Stimulated activated CD8-positive, alpha-beta memory T cell treated with anti-CD3 and anti-CD28 coated beads, Interleukin-4, amount 100 ng/mL, for 24 hours (primary cell): ENCODE measurements around the gene CHST15.

Source experiments
- DNase-seq: peaks from one replicate; pipeline ENCODE4 v3.0.0-alpha.2; 2020; ENCODE audit warnings: low read depth

Gene CHST15

DNA sequence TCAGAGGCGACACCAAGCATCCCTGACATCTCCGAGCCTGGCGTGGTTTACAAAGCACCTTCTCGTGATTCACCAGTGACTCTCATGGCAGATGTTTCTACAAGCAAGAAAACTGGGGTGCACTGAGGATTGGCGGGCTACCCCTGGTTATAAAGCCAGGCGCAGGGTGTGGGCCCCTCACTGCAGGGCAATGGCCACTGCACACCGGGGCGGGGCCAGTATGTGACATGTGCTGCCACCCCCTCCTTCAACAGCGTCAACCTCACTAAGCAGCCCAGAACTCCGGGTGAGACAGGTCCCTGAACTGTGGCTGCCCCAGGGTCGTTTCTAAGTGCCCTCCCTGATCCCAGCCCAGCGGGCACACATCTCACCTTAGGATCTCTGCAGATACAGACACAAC is 63.8 kb downstream of the CHST15 start:
- DNase-seq: no peak

GRCh38 chr10:124028700-124029480 is 64.5 kb downstream of the CHST15 start:
- no peak for DNase-seq

GRCh38 chr10:124027651-124028050 is 65.7 kb downstream of the CHST15 start:
- no peak for DNase-seq

GRCh38 chr10:124027031-124027611 is 66.3 kb downstream of the CHST15 start:
- no peak for DNase-seq

GRCh38 chr10:124026589-124026939 is 66.8 kb downstream of the CHST15 start:
- no peak for DNase-seq

- no peak for DNase-seq
These were observed 67.5 kb downstream of the CHST15 start for GRCh38 chr10:124025660-124026588.

DNA sequence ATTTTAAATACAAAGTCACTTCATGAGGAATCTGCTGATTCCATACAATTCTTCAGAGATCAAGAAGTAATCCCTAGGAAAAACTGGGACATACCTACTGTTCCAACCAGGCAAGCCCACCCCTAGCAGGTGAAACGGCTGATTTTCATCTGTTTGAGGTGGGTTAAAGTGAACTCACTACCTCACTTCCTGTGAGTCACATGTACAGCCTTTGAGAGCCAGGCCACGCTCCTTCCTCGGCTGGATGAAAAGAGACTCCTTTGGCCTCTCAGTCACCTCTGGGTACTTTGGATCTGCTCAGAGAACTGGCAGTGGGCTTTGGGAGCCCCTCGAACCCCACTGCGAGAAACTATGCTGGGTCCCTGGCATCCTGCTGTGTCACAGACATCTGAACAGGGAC is 68.2 kb downstream of the CHST15 start:
- DNase-seq: no peak

DNA sequence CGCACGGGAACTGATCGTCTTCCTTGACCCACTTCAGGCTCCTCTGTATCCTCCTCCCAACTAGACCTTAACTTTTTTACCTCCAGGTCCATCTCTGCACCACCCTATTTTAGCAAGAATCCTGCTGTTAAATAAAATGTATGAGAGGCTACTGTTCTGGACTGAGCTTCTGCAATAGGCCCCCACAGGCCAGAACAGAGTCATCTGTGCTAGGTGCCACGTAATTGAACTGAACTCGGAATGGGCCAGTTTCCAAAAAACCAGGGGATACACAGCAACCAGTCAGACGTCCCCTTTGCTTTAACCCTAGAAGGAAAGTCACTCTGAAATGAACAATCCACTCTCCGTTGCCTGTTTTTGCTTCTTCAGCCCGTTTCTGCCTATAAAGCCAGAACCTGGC is 71.3 kb downstream of the CHST15 start:
- no peak for DNase-seq

DNA sequence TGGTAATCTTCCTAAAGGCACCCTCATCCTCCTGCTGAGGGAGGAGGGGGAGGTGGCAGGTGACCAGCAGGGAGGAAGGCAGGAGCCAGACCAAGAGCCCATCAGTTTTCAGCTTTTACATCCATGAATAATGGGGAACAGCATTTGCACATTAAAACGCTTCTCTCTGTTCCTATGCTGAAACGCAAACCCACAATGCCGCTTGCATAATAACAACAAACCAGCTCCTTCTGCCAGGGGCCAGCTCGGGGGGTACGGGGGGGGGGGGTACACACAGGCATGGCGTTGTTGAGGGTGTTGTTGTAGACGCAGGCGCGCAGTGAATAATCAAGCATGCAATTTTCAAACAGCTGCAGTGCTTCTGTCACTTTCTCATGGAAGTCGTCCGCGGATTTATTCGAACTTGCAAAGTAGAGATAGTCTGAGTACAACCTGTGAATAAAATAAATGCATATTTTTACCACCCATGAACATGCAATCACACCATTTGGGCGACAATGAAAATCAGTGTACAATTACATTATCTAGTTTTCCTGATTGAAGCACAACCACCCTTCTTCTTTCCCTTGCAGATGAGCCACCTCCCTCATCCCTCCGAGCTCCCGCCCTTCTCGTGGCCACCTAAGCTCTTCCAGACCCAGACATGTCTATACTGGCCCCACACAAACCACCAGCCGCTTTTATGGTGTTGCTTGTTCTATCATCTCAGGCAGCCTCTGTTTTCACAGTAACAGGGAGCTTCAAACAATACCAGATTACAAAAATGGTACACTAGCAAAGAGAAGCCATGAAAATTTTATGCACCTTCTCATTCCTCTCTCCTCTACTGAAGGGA is 72.2 kb downstream of the CHST15 start:
- DNase-seq: no peak

- no peak for DNase-seq
These were observed 73.3 kb downstream of the CHST15 start for GRCh38 chr10:124019886-124020797.

- DNase-seq: no peak
These were observed 74.4 kb downstream of the CHST15 start for GRCh38 chr10:124018886-124019525.

GRCh38 chr10:124017729-124018128 is 75.7 kb downstream of the CHST15 start:
- no peak for DNase-seq

- no peak for DNase-seq
These were observed 76.5 kb downstream of the CHST15 start for GRCh38 chr10:124016804-124017375.

GRCh38 chr10:124015991-124016390 is 77.4 kb downstream of the CHST15 start:
- no peak for DNase-seq

DNA sequence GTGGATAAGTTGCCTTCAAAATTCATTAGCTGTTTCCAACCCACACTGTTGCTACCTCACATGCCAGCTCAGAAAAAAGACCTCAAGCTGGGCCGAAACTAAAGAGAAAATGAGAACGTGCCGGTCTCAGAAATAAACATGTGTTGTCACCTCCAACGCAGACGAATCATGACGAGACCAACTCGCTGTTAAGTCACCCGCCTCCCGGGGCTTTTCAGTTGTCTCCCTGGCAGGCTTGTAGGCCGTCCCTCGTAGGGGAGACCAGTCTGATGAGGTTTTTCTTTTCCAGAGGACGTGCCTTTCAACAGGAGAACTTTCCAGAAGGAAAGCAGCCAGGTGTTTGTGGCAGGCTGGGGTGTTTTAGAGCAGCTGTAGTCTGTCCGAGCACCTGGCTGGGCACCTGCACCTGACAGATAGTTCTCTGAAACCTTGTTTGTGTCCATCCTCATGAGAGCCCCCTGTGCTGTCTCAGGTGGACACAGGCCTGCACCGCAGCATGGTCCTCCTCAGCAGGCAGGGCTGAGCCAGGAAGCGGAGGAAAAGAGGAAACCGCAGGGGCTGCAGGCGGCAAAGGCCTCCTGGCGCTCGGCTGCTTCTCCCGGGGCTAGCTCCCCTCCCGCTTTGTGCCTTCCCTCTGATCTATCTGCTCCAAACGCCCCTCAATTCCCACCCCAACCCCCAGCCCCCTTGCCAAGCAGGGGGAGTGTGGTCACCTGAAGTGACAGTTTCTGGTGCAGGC is 78.8 kb downstream of the CHST15 start:
- DNase-seq: no peak

GRCh38 chr10:124013916-124014315 is 79.5 kb downstream of the CHST15 start:
- DNase-seq: no peak

GRCh38 chr10:124012991-124013390 is 80.4 kb downstream of the CHST15 start:
- DNase-seq: no peak

DNA sequence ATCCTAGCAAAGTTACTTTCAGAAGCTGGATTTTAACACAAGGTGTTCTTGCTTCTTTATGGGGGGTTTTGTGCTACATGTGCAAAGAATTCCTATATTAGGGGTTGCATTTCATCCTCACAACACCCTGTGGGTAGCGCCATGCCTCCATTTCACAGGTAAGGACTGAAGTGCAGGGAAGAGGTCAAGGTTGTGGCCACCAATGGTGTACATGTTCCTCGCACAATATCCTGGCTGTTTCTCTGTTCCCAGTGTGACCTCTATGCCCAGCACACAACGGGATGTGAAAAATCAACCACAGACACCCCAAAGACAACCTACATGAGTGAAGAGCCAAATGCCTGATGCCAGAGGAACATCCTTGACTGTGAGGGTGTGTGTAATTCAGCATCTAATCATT is 80.8 kb downstream of the CHST15 start:
- no peak for DNase-seq

- no peak for DNase-seq
These were observed 81.3 kb downstream of the CHST15 start for GRCh38 chr10:124012066-124012465.
